NB4 (cell line): ENCODE measurements around the gene ULBP2.
A peak's percentile ranks its signal among the peaks of the same experiment; 100 is the strongest.
"Not testable (repeated sequence)": the region's sequence is repeated elsewhere in the genome, so short reads cannot be mapped to it uniquely, and the experiment has no call there.

Experiments
- DNase-seq: peaks from one replicate; pipeline ENCODE4 v3.0.0; 2010; ENCODE audit warnings: low read depth
- H3K4me3 ChIP-seq: one replicate; pipeline ENCODE4 v1.5.1; 2011; ENCODE audit warnings: mild to moderate bottlenecking, low read depth, low read length, moderate library complexity
- MAX ChIP-seq: IDR thresholded peaks from 2 replicates; pipeline ENCODE4 v1.6.1; 2011; ENCODE audit warnings: low read depth, low read length
- MYC ChIP-seq: IDR thresholded peaks from 2 replicates; pipeline ENCODE4 v1.6.1; 2011; ENCODE audit warnings: low read depth, low read length
- POLR2A ChIP-seq: IDR thresholded peaks from 2 replicates; pipeline ENCODE4 v1.6.1; 2011; ENCODE audit warnings: mild to moderate bottlenecking; ENCODE audit not compliant: insufficient read length; ENCODE audit errors: extremely low read depth
- TF ChIP-seq, protein P1 (sequence below): IDR thresholded peaks from one replicate; pipeline ENCODE4 v1.5.1; 2012; ENCODE audit warnings: low read depth, low read length

Gene ULBP2

GRCh38 chr6:149925253-149925973 is 16.4 kb upstream of the ULBP2 start:
- no peak overlapping the region for H3K4me3 ChIP-seq
- DNase-seq, result no peak
- TF ChIP-seq POLR2A, result no peak
- TF ChIP-seq MAX, result no peak
- TF ChIP-seq, protein P1, sequence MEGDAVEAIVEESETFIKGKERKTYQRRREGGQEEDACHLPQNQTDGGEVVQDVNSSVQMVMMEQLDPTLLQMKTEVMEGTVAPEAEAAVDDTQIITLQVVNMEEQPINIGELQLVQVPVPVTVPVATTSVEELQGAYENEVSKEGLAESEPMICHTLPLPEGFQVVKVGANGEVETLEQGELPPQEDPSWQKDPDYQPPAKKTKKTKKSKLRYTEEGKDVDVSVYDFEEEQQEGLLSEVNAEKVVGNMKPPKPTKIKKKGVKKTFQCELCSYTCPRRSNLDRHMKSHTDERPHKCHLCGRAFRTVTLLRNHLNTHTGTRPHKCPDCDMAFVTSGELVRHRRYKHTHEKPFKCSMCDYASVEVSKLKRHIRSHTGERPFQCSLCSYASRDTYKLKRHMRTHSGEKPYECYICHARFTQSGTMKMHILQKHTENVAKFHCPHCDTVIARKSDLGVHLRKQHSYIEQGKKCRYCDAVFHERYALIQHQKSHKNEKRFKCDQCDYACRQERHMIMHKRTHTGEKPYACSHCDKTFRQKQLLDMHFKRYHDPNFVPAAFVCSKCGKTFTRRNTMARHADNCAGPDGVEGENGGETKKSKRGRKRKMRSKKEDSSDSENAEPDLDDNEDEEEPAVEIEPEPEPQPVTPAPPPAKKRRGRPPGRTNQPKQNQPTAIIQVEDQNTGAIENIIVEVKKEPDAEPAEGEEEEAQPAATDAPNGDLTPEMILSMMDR, result no peak
- no peak for TF ChIP-seq MYC

DNA sequence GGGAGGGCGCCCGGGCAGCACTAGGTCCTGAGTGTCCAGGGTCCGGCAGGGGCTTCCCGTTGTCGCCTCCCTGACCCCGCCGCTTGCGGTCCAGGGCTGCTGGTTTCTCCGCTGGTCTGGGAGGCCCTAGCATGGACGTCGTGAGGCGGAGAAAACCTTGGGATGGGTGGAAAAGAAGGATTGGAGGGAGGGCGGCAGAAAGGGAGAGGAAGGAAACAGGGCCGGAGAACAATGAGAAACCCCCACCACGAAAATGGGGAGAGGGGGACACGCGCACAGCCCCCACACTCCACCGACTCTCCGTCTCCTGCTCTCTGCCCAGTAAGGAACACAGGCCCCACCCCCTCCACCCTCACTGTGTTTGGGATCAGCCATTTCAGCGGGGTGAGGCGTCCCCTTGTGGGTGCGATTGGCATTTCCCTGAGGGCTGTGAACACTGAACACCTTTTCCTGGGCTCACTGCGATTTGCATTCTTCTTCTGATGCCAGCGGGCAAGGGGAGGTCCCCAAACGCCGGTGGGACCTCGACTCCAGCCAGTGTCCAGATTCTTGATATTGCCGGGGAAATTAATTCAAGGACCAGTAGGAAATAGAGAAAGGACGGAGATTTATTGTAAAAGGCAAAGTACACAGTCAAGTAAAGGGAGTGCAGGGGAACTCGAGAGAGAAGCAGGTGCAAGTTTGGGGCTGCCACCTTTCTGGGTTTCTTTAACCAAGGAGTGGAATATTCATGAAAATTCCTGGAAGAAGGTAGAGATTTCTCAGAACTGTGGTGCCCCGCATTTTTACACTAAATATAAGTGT is 15.6 kb upstream of the ULBP2 start:
- no peak for TF ChIP-seq MYC
- TF ChIP-seq MAX, result no peak
- TF ChIP-seq POLR2A, result no peak
- TF ChIP-seq, protein P1, result peak; percentile 86
- H3K4me3 ChIP-seq, result no peak overlapping the region
- DNase-seq, result peak; percentile 75

GRCh38 chr6:149927025-149927424 is 14.8 kb upstream of the ULBP2 start:
- H3K4me3 ChIP-seq, DNase-seq: not testable (repeated sequence)

- TF ChIP-seq, protein P1, result peak; percentile 56
- no peak for TF ChIP-seq MYC
- no peak overlapping the region for H3K4me3 ChIP-seq
- DNase-seq, result no peak
Measured at GRCh38 chr6:149929422-149929821, 12.4 kb upstream of the ULBP2 start.

GRCh38 chr6:149931501-149931900 is 10.3 kb upstream of the ULBP2 start:
- DNase-seq, result no peak
- H3K4me3 ChIP-seq, result no peak overlapping the region
- TF ChIP-seq POLR2A, result no peak
- no peak for TF ChIP-seq MAX
- no peak for TF ChIP-seq MYC
- TF ChIP-seq, protein P1, result no peak

DNA sequence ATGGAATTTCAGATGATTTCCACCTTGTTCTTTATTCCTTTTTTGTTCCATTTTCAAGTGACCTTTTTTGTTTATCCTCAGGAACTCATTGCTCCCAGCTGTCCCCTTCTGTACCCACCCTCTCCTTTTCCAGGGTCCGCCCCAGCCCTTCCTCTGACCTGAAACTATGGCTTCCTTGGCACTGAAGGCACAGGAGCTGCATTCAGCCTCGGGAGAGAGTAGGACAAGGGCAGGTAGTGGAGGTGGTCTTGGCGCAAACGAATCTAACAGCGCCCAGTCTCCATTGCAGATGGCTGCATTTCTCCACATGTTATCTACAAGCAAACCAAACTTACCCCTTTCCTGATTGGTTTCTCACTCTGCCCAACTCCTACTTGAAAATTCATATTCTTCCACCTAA is 8.8 kb upstream of the ULBP2 start:
- H3K4me3 ChIP-seq, result no peak overlapping the region
- no peak for DNase-seq
- TF ChIP-seq, protein P1, result no peak
- TF ChIP-seq MAX (no peak), MYC (no peak), POLR2A (no peak)
